ENCODE data around the gene C14orf93. TPM values are rescaled to one million over a fixed set of nuclear protein-coding genes. Genes with fewer than 3 reads are reported as not detected.
"Not testable (repeated sequence)": the region's sequence is repeated elsewhere in the genome, so short reads cannot be mapped to it uniquely, and the experiment has no call there.

The C14orf93 gene
- polyA plus RNA-seq, 6 donors from 2014 or later = 6.8 to 15.4 (median 11.6) TPM

- H3K27ac Mint-ChIP-seq = no peak overlapping the region
- no peaks in the 10 kb centered on the region for H3K36me3 Mint-ChIP-seq
- DNase-seq = no peak
- ATAC-seq (ENCODE audit: low read depth in 2 of 2) = no peak
- no peaks in the 10 kb centered on the region for H3K9me3 Mint-ChIP-seq
- peaks cover 20 to 29% (median 28%) of the 10 kb centered on the region in 3 donors for H3K27me3 Mint-ChIP-seq
- peaks cover 0 to 13% (median 8%) of the 10 kb centered on the region in 3 donors for H3K4me1 Mint-ChIP-seq
- peak overlapping the region in 2 of 8 donors; percentile 17 to 31 for H3K4me3 Mint-ChIP-seq
These were observed 32.1 kb downstream of the C14orf93 start for GRCh38 chr14:22977684-22978486.

GRCh38 chr14:22977434-22977683 is 32.6 kb downstream of the C14orf93 start:
- H3K4me1 Mint-ChIP-seq = peaks cover 0 to 13% (median 8%) of the 10 kb centered on the region in 3 donors
- H3K36me3 Mint-ChIP-seq = no peaks in the 10 kb centered on the region
- H3K27ac Mint-ChIP-seq = no peak overlapping the region
- H3K4me3 Mint-ChIP-seq = no peak overlapping the region
- H3K9me3 Mint-ChIP-seq = no peaks in the 10 kb centered on the region
- ATAC-seq (ENCODE audit: low read depth in 2 of 2) (no peak), DNase-seq (no peak)
- H3K27me3 Mint-ChIP-seq = peaks cover 20 to 29% (median 28%) of the 10 kb centered on the region in 3 donors

DNA sequence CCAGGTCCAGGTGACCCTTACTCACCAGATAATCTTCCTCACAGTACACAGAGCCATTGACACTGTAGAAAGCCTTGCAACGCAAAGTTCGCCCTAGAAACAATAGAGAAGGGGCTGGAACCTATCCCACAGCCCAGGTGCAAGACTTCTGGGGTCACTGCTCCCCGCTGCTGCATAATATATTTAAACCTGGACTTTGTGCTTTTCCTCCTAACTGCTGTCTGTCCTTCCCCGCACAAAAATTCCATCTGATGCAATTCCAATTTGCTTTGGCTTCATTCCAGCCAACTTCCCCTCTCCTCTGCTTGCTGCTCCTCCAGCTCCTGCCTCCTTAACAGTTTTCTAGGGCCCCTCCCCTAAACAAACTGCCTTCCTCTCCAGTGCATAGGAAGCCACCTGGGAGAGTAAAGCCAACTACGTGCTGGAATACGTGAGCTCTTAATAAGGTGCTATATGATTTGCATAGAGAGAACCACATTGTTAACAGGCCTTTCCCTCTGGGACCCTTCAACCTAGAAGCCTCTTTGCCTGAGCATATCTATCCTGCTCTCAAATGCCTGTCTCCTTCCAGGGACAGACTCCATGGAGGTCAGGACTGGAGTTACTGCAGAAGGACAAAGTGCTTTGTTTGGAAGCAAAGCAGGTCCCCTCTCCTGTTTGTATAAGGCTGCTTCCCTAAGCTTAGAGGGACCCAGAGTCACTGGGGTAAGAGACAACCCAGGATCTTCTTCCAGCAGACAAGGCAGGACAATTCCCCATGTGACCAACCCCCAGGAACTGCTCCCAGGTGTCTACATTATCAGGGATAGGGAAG is 33.1 kb downstream of the C14orf93 start:
- ATAC-seq (ENCODE audit: low read depth in 2 of 2) (no peak), DNase-seq (no peak)
- Mint-ChIP-seq H3K27me3 (peaks cover 20 to 29% (median 28%) of the 10 kb centered on the region in 3 donors), H3K9me3 (no peaks in the 10 kb centered on the region), H3K36me3 (no peaks in the 10 kb centered on the region), H3K4me3 (no peak overlapping the region), H3K27ac (no peak overlapping the region), H3K4me1 (peaks cover 0 to 11% (median 8%) of the 10 kb centered on the region in 3 donors)

GRCh38 chr14:22974530-22975313 is 35.2 kb downstream of the C14orf93 start:
- Mint-ChIP-seq H3K4me3 (no peak overlapping the region), H3K36me3 (no peaks in the 10 kb centered on the region), H3K27ac (no peak overlapping the region), H3K4me1 (peaks cover 0 to 3% (median 3%) of the 10 kb centered on the region in 3 donors), H3K9me3 (no peaks in the 10 kb centered on the region), H3K27me3 (peaks cover 13 to 25% (median 22%) of the 10 kb centered on the region in 3 donors)
- no peak for ATAC-seq (ENCODE audit: low read depth in 2 of 2)
- no peak for DNase-seq

DNA sequence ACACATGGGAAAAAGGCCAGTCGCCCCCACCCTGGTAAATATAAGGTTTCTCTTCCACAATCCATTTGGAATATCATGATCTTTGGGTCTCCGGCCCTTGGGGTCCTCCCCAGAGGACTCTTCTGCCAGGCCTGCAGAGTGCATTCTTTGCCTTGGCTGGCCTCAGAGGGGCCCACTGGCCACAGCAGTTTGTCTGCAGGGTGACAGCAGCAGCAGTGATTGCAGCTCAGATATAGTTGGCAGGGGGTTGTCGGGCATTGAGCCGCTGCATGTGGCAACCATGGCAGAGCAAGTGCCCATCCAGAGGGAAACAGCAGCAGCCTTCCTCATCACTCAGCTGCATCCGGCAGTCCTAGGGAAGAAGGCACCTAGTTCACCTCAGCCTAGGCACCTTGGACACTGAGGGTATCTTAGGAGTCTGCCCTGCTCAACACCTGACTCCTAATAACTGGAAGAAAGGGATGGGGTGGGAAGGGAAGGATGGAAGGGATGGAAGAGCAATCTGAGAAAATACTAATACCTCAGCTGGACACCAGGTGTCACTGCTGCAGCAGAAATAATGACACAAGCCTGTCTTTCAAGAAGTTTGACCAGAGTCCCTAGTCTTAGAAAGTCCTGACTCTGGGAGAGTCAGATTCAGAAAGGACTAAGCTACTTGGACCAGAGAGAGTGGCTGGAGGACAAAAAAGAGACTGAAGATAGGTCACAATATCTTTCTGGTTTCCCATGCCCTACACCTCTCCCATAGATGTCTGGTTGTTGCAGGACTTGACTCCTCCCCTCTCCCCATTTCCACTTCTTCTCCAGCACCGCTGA is 36.5 kb downstream of the C14orf93 start:
- Mint-ChIP-seq H3K36me3 (no peaks in the 10 kb centered on the region), H3K4me1 (peaks cover 0 to 3% (median 2%) of the 10 kb centered on the region in 3 donors), H3K27me3 (peaks cover 7 to 24% (median 16%) of the 10 kb centered on the region in 3 donors), H3K4me3 (no peak overlapping the region), H3K27ac (peak overlapping the region in 2 of 6 donors; percentile 24 to 29), H3K9me3 (no peaks in the 10 kb centered on the region)
- DNase-seq = peak; percentile 33
- peak; percentile 34 to 60 for ATAC-seq (ENCODE audit: low read depth in 2 of 2)

DNA sequence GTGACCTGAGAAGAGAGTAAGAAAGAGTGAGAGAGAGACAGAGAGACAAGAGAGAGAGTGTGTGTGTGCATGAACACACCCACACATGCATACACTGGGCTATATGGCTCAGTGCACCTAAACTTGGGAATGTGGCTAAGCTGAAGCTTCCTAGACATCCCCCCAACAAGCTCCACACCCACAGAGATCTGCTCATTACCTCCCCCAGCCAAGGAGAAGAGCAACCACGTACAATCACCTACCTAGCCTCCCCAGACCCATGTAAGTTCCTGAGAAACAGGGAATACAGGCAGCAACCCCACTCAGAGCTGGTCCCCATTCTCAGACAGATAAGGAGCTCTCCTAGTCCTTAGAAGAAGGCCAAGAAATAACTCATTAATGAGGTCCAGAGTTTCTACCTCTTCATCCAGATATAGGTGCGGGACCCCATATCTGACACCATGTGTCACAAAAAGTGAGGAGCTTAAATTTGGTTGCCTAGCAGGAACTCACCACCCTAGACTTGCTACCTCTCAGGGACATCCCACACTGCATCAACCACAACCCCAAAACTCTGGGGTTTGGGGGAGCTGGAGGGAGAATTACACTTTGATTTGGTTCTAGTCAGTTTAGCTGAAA is 37.5 kb downstream of the C14orf93 start:
- Mint-ChIP-seq H3K36me3 (no peaks in the 10 kb centered on the region), H3K27me3 (peaks cover 5 to 16% (median 15%) of the 10 kb centered on the region in 3 donors), H3K4me3 (no peak overlapping the region), H3K4me1 (peaks cover 0 to 3% (median 2%) of the 10 kb centered on the region in 3 donors), H3K9me3 (no peaks in the 10 kb centered on the region), H3K27ac (peak overlapping the region in 1 of 6 donors; percentile 63)
- no peak for ATAC-seq (ENCODE audit: low read depth in 2 of 2)
- DNase-seq = no peak

DNA sequence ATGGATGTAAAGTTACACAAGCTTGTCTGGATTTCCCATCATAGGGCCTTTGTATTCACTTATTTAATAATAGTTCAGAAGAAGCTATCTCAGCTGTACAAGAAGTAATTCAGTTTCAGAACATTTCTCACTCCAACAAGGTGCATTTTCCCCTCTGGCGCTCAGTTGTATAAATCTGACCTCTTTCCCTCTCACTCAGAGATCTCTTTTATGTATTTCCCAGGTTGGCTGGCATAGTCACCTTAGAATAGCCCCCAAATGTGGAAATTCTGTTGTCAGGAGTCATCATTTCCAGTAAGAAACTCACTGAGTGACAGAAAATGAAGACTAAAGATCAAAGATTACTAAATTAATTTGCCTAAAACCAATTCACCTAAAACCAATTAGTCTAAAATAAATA is 38.8 kb downstream of the C14orf93 start:
- H3K36me3 Mint-ChIP-seq = no peaks in the 10 kb centered on the region
- H3K9me3 Mint-ChIP-seq = no peaks in the 10 kb centered on the region
- H3K4me1 Mint-ChIP-seq = peaks cover 0 to 2% (median 0%) of the 10 kb centered on the region in 3 donors
- ATAC-seq (ENCODE audit: low read depth in 2 of 2) (no peak), DNase-seq (no peak)
- peaks cover 5 to 11% (median 5%) of the 10 kb centered on the region in 3 donors for H3K27me3 Mint-ChIP-seq
- H3K27ac Mint-ChIP-seq = no peak overlapping the region
- H3K4me3 Mint-ChIP-seq = no peak overlapping the region

DNA sequence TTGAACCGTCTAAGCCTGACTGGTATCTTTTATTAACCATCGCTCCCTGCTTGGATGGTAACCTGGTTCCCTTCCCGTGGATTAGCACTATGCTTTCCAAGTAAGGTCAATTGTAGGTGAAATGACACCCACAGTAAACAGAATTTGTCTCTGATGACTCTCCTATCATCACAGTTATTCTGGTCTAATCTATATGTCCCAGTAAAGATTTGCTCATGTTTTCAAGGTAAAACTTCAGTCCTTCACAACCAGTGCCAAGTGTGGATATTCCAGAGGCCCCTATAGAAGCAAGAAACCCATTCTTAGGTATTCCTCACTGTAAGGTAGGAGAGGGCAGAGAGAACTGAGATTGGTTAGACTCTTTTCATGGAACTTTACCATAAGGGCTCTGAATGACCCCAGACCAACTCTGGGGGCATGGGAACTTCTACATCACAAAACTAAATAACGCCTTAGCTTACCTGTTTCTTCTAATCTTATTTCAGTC is 43.1 kb downstream of the C14orf93 start:
- no peaks in the 10 kb centered on the region for H3K4me1 Mint-ChIP-seq
- no peak for DNase-seq
- H3K36me3 Mint-ChIP-seq = no peaks in the 10 kb centered on the region
- no peaks in the 10 kb centered on the region for H3K9me3 Mint-ChIP-seq
- no peak overlapping the region for H3K4me3 Mint-ChIP-seq
- no peaks in the 10 kb centered on the region for H3K27me3 Mint-ChIP-seq
- no peak overlapping the region for H3K27ac Mint-ChIP-seq
- ATAC-seq (ENCODE audit: low read depth in 2 of 2) = no peak

DNA sequence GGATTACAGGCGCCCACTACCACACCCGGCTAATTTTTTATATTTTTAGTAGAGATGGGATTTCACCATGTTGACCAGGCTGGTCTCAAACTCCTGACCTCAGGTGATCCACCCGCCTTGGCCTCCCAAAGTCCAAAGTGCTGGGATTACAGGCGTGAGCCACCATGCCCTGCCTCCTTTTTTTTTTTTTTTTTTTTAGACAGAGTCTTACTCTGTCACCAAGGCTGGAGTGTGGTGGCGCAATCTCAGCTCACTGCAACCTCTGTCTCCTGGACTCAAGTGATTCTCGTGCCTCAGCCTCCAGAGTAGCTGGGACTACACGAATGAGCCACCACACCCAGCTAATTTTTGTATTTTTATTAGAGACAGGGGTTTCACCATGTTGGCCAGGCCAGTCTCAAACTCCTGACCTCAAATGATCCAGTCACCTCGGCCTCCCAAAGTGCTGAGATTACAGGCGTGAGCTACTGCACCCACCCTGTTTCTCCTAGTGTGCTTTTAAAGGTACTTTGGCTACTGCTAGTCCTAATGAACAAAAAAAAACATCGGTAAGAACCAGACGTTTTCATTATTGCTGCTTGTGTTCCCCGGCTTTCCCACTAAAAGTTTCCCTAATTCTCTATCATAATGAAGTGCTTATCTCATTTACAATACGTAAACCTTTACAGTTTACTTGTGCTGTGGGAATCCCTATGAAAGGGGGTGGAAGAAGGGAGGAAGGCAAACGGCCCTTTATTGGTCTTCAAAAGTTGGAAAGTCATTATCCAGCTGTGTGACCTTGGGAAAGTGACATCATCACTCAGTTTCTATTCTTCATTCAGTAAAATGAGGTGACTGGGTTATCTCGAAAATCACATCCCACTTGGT is 43.8 kb downstream of the C14orf93 start:
- H3K27me3 Mint-ChIP-seq; H3K4me3 Mint-ChIP-seq; H3K27ac Mint-ChIP-seq; H3K4me1 Mint-ChIP-seq; H3K9me3 Mint-ChIP-seq; ATAC-seq (ENCODE audit: low read depth in 2 of 2); H3K36me3 Mint-ChIP-seq; DNase-seq: not testable (repeated sequence)

- peaks cover 0 to 5% (median 0%) of the 10 kb centered on the region in 3 donors for H3K4me1 Mint-ChIP-seq
- H3K27me3 Mint-ChIP-seq = no peaks in the 10 kb centered on the region
- ATAC-seq (ENCODE audit: low read depth in 2 of 2) (no peak), DNase-seq (no peak)
- H3K36me3 Mint-ChIP-seq = no peaks in the 10 kb centered on the region
- no peaks in the 10 kb centered on the region for H3K9me3 Mint-ChIP-seq
- no peak overlapping the region for H3K4me3 Mint-ChIP-seq
- H3K27ac Mint-ChIP-seq = no peak overlapping the region
These were observed 47.8 kb downstream of the C14orf93 start for GRCh38 chr14:22962061-22962676.

All from naive B cell (primary cell).